GM23338 (cell line): ENCODE data around the gene ENOX1.

Experiments
- EZH2 ChIP-seq: fragments of 200-600 bp; sonication (generic); IDR thresholded peaks from one replicate; pipeline ENCODE4 v1.8.0; 2017; ENCODE audit warnings: antibody characterized with exemption, mild to moderate bottlenecking, low read depth; ENCODE audit not compliant: unreplicated experiment
- EZH2phosphoT487 ChIP-seq: fragments of 200-600 bp; sonication (generic); IDR thresholded peaks from one replicate; pipeline ENCODE4 v1.8.1; 2018; ENCODE audit warnings: antibody characterized with exemption; ENCODE audit not compliant: unreplicated experiment
- JUNB ChIP-seq: IDR thresholded peaks from one replicate; pipeline ENCODE4 v1.6.1; 2016; ENCODE audit warnings: antibody characterized with exemption; ENCODE audit not compliant: unreplicated experiment
- POLR2AphosphoS5 ChIP-seq: IDR thresholded peaks from 2 replicates; pipeline ENCODE4 v1.6.1; 2016; ENCODE audit warnings: antibody characterized with exemption, low read depth
- ZNF114 ChIP-seq: fragments of 250-450 bp; sonication (Bioruptor Pico); IDR thresholded peaks from 2 replicates; pipeline ENCODE4 v1.5.0; 2020; ENCODE audit warnings: mild to moderate bottlenecking, moderate library complexity
- TF ChIP-seq, protein P1 (sequence below), 2 experiments: fragments of 200-600 bp in 1 of 2; sonication (generic) in 1 of 2; conservative IDR thresholded peaks; 2 replicates each; pipeline versions ENCODE4 v1.5.1 to v1.6.1; 2016 to 2017; ENCODE audit warnings: antibody characterized with exemption in 2 of 2, low read depth in 2 of 2, mild to moderate bottlenecking in 2 of 2, moderate library complexity in 1 of 2
- TF ChIP-seq, protein P2 (sequence below): IDR thresholded peaks from one replicate; pipeline ENCODE4 v1.6.1; 2018; ENCODE audit warnings: antibody characterized with exemption; ENCODE audit not compliant: unreplicated experiment

DNA sequence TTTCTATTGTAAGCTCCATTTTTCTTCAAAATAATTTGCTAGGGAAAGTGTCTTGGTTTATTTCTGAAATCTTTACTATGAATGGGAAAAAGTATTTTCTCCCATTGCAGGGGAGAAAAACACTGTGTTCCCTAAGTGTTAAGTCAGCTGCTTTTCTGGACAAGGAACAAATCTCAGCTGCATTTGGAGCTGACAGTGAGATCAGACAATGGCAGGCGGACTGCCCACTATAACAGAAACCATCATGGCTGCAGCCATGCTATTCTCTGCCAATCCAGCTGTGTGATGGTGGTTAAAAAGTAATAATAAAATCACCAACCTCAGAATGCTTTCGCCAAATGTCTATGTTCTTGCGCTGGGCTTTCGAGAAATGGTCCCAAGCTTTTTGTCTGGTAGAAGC lies 460.7 kb downstream of the ENOX1 start:
- TF ChIP-seq POLR2AphosphoS5 (no peak), EZH2 (no peak), ZNF114 (CRISPR knock-in tag) (no peak), EZH2phosphoT487 (no peak), JUNB (no peak)
- TF ChIP-seq, protein P1, sequence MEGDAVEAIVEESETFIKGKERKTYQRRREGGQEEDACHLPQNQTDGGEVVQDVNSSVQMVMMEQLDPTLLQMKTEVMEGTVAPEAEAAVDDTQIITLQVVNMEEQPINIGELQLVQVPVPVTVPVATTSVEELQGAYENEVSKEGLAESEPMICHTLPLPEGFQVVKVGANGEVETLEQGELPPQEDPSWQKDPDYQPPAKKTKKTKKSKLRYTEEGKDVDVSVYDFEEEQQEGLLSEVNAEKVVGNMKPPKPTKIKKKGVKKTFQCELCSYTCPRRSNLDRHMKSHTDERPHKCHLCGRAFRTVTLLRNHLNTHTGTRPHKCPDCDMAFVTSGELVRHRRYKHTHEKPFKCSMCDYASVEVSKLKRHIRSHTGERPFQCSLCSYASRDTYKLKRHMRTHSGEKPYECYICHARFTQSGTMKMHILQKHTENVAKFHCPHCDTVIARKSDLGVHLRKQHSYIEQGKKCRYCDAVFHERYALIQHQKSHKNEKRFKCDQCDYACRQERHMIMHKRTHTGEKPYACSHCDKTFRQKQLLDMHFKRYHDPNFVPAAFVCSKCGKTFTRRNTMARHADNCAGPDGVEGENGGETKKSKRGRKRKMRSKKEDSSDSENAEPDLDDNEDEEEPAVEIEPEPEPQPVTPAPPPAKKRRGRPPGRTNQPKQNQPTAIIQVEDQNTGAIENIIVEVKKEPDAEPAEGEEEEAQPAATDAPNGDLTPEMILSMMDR (conservative IDR thresholded peaks at IDR 0.05; ENCODE audit: low read depth in 2 of 2) = no peak
- TF ChIP-seq, protein P2, sequence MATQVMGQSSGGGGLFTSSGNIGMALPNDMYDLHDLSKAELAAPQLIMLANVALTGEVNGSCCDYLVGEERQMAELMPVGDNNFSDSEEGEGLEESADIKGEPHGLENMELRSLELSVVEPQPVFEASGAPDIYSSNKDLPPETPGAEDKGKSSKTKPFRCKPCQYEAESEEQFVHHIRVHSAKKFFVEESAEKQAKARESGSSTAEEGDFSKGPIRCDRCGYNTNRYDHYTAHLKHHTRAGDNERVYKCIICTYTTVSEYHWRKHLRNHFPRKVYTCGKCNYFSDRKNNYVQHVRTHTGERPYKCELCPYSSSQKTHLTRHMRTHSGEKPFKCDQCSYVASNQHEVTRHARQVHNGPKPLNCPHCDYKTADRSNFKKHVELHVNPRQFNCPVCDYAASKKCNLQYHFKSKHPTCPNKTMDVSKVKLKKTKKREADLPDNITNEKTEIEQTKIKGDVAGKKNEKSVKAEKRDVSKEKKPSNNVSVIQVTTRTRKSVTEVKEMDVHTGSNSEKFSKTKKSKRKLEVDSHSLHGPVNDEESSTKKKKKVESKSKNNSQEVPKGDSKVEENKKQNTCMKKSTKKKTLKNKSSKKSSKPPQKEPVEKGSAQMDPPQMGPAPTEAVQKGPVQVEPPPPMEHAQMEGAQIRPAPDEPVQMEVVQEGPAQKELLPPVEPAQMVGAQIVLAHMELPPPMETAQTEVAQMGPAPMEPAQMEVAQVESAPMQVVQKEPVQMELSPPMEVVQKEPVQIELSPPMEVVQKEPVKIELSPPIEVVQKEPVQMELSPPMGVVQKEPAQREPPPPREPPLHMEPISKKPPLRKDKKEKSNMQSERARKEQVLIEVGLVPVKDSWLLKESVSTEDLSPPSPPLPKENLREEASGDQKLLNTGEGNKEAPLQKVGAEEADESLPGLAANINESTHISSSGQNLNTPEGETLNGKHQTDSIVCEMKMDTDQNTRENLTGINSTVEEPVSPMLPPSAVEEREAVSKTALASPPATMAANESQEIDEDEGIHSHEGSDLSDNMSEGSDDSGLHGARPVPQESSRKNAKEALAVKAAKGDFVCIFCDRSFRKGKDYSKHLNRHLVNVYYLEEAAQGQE = no peak
